ENCODE data around the gene PHF21A. TPM values are rescaled to one million over a fixed set of nuclear protein-coding genes. Genes with fewer than 3 reads are reported as not detected.

Gene PHF21A
- polyA plus RNA-seq, 3 donors: 6.2 to 95.2 (median 14.0) TPM

- Histone ChIP-seq H2AFZ (ENCODE audit: insufficient read depth, low read depth, low read length, poor library complexity, severe bottlenecking) (no peak overlapping the region), H3K27me3 (ENCODE audit: control insufficient read depth in 2 of 2, insufficient read depth in 2 of 2, low read length in 2 of 2) (no peaks in the 10 kb centered on the region), H4K20me1 (ENCODE audit: insufficient read depth, low read length) (no peaks in the 10 kb centered on the region), H3K4me3 (replicated peaks in 1 of 3; ENCODE audit: low read depth in 2 of 3, low read length in 3 of 3) (no peak overlapping the region), H3K4me2 (replicated peaks; ENCODE audit: extremely low read depth, low read length, poor library complexity, severe bottlenecking) (no peak overlapping the region), H3K9me3 (replicated peaks in 1 of 2; ENCODE audit: control insufficient read depth in 1 of 2, insufficient read depth in 1 of 2, low read length in 2 of 2) (no peaks in the 10 kb centered on the region), H3K9ac (ENCODE audit: insufficient read depth, low read length, poor library complexity, severe bottlenecking) (no peak overlapping the region), H3K36me3 (replicated peaks in 1 of 2; ENCODE audit: control insufficient read depth in 1 of 2, insufficient read depth in 2 of 2, low read length in 2 of 2) (no peaks in the 10 kb centered on the region), H3K79me2 (ENCODE audit: insufficient read depth, low read length) (peaks cover 18% of the 10 kb centered on the region), H3K4me1 (ENCODE audit: control insufficient read depth in 1 of 2, insufficient read depth in 2 of 2, low read length in 2 of 2) (peaks cover 24 to 26% of the 10 kb centered on the region in 2 donors), H3K27ac (ENCODE audit: low read depth in 1 of 2, low read length in 2 of 2) (no peak overlapping the region)
- peaks cover 0 to 4% (median 2%) of the 10 kb centered on the region in 3 donors for H3K27me3 Mint-ChIP-seq (ENCODE audit: low read depth in 3 of 3)
- 100% methylated on average over 1 of the region's 3 CpGs for WGBS (ENCODE audit: insufficient coverage)
- no peak overlapping the region for H3K4me3 Mint-ChIP-seq
- TF ChIP-seq CTCF (IDR thresholded peaks at IDR 0.05): no peak
- peaks cover 22% of the 10 kb centered on the region for H3K4me1 Mint-ChIP-seq
- H3K9me3 Mint-ChIP-seq: no peaks in the 10 kb centered on the region
- H3K27ac Mint-ChIP-seq: no peak overlapping the region
- intact Hi-C loops (cut with micrococcal nuclease): loop anchor here (5.0 to 10.0 kb wide), 3 partner anchors 182 to 220 kb away; partner anchors contain the start of gene DGKZ (in 1 of the 2)
- no peak for DNase-seq
- H3K36me3 Mint-ChIP-seq: no peaks in the 10 kb centered on the region
Observed at GRCh38 chr11:46125284-46125683, 4.0 kb upstream of the PHF21A start.

- Mint-ChIP-seq H3K27ac (no peak overlapping the region), H3K27me3 (ENCODE audit: low read depth in 3 of 3) (peaks cover 0 to 3% (median 0%) of the 10 kb centered on the region in 3 donors), H3K4me3 (no peak overlapping the region), H3K4me1 (peaks cover 34% of the 10 kb centered on the region), H3K9me3 (peaks cover 0 to 2% (median 0%) of the 10 kb centered on the region in 7 donors), H3K36me3 (no peaks in the 10 kb centered on the region)
- no CpG with 5 or more reads among the region's 7 CpGs for WGBS (ENCODE audit: insufficient coverage)
- Histone ChIP-seq H4K20me1 (ENCODE audit: insufficient read depth, low read length) (peaks cover 4% of the 10 kb centered on the region), H3K36me3 (replicated peaks in 1 of 2; ENCODE audit: control insufficient read depth in 1 of 2, insufficient read depth in 2 of 2, low read length in 2 of 2) (no peaks in the 10 kb centered on the region), H3K9ac (ENCODE audit: insufficient read depth, low read length, poor library complexity, severe bottlenecking) (no peak overlapping the region), H3K27me3 (ENCODE audit: control insufficient read depth in 2 of 2, insufficient read depth in 2 of 2, low read length in 2 of 2) (no peaks in the 10 kb centered on the region), H3K4me3 (replicated peaks in 1 of 3; ENCODE audit: low read depth in 2 of 3, low read length in 3 of 3) (no peak overlapping the region), H3K4me2 (replicated peaks; ENCODE audit: extremely low read depth, low read length, poor library complexity, severe bottlenecking) (no peak overlapping the region), H3K27ac (ENCODE audit: low read depth in 1 of 2, low read length in 2 of 2) (no peak overlapping the region), H3K79me2 (ENCODE audit: insufficient read depth, low read length) (peaks cover 29% of the 10 kb centered on the region), H2AFZ (ENCODE audit: insufficient read depth, low read depth, low read length, poor library complexity, severe bottlenecking) (no peak overlapping the region), H3K4me1 (ENCODE audit: control insufficient read depth in 1 of 2, insufficient read depth in 2 of 2, low read length in 2 of 2) (peaks cover 33 to 37% of the 10 kb centered on the region in 2 donors), H3K9me3 (replicated peaks in 1 of 2; ENCODE audit: control insufficient read depth in 1 of 2, insufficient read depth in 1 of 2, low read length in 2 of 2) (no peaks in the 10 kb centered on the region)
- intact Hi-C loops (cut with micrococcal nuclease): loop anchor here (5.0 to 10.0 kb wide), 4 partner anchors 114 to 276 kb away; partner anchors contain the start of genes CRY2 (in 1 of the 2) and DGKZ (in 1 of the 2)
- no peak for DNase-seq
- no peak for TF ChIP-seq CTCF (IDR thresholded peaks at IDR 0.05)
Observed at GRCh38 chr11:46122945-46123715, 1.9 kb upstream of the PHF21A start.

Data from CD14-positive monocyte (primary cell).